ENCODE results near the gene STK32C. TPM values are rescaled to one million over a fixed set of nuclear protein-coding genes. Genes with fewer than 3 reads are reported as not detected.

STK32C gene
- polyA plus RNA-seq, 1 donor from 2014 or later = 23.2 TPM

- H3K9ac ChIP-seq (ENCODE audit: low read length) = no peak overlapping the region
- TF ChIP-seq TAF1 (IDR thresholded peaks at IDR 0.05; ENCODE audit: low read depth) = no peak
- no peak overlapping the region for H3K4me2 ChIP-seq (ENCODE audit: low read length)
- H3K27me3 ChIP-seq (ENCODE audit: insufficient read depth, low read depth, low read length) = no peaks in the 10 kb centered on the region
- no peaks in the 10 kb centered on the region for H3F3A ChIP-seq (ENCODE audit: insufficient read depth, low read length, poor library complexity, severe bottlenecking)
- H4K20me1 ChIP-seq (ENCODE audit: insufficient read depth) = no peaks in the 10 kb centered on the region
- no peak overlapping the region for H3K27ac ChIP-seq (ENCODE audit: low read length)
- H3K79me2 ChIP-seq (replicated peaks; ENCODE audit: insufficient read depth, low read length) = no peaks in the 10 kb centered on the region
- H3K9me3 ChIP-seq (ENCODE audit: low read length) = no peaks in the 10 kb centered on the region
- H3K9me2 ChIP-seq (ENCODE audit: insufficient read depth, low read length) = no peaks in the 10 kb centered on the region
- H3K4me3 ChIP-seq (ENCODE audit: low read length) = no peak overlapping the region
- H3K36me3 ChIP-seq (ENCODE audit: insufficient read depth, low read length) = no peaks in the 10 kb centered on the region
- H2AFZ ChIP-seq (ENCODE audit: low read depth, low read length) = no peak overlapping the region
Observed at GRCh38 chr10:132355754-132356153, 48.0 kb upstream of the STK32C start.

- TF ChIP-seq RAD21 (conservative IDR thresholded peaks at IDR 0.05) = no peak
- TF ChIP-seq TAF1 (IDR thresholded peaks at IDR 0.05; ENCODE audit: low read depth) = no peak
- no peak for TF ChIP-seq EP300 (conservative IDR thresholded peaks at IDR 0.05; ENCODE audit: poor library complexity, severe bottlenecking)
- TF ChIP-seq MXI1 (conservative IDR thresholded peaks at IDR 0.05; ENCODE audit: poor library complexity, severe bottlenecking) = no peak
- no peak for TF ChIP-seq SMC3 (conservative IDR thresholded peaks at IDR 0.05; ENCODE audit: poor library complexity)
- TF ChIP-seq REST (IDR thresholded peaks at IDR 0.05; ENCODE audit: borderline replicate concordance) = no peak
- no peak for TF ChIP-seq CTCF (IDR thresholded peaks at IDR 0.05; ENCODE audit: poor library complexity, severe bottlenecking)
- no peak for TF ChIP-seq EZH2 (IDR thresholded peaks at IDR 0.05; ENCODE audit: borderline replicate concordance, insufficient read depth, low read length, poor library complexity, severe bottlenecking)
- no peak for TF ChIP-seq POLR2AphosphoS5 (IDR thresholded peaks at IDR 0.05)
- Histone ChIP-seq H4K20me1 (ENCODE audit: insufficient read depth) (no peaks in the 10 kb centered on the region), H3K79me2 (replicated peaks; ENCODE audit: insufficient read depth, low read length) (no peaks in the 10 kb centered on the region), H3K9me3 (ENCODE audit: low read length) (no peaks in the 10 kb centered on the region), H3K27ac (ENCODE audit: low read length) (no peak overlapping the region), H2AFZ (ENCODE audit: low read depth, low read length) (no peak overlapping the region), H3K9ac (ENCODE audit: low read length) (no peak overlapping the region), H3K9me2 (ENCODE audit: insufficient read depth, low read length) (no peaks in the 10 kb centered on the region), H3K27me3 (ENCODE audit: insufficient read depth, low read depth, low read length) (no peaks in the 10 kb centered on the region), H3K36me3 (ENCODE audit: insufficient read depth, low read length) (no peaks in the 10 kb centered on the region), H3K4me3 (ENCODE audit: low read length) (no peak overlapping the region), H3K4me2 (ENCODE audit: low read length) (no peak overlapping the region), H3F3A (ENCODE audit: insufficient read depth, low read length, poor library complexity, severe bottlenecking) (no peaks in the 10 kb centered on the region)
Observed at GRCh38 chr10:132355297-132355696, 47.5 kb upstream of the STK32C start.

Measured in neural cell (in vitro differentiated cells).